Activated CD4-positive, CD25-positive, alpha-beta regulatory T cell treated with anti-CD3 and anti-CD28 coated beads, Interleukin-2, amount 50 U/mL, for 72 hours (primary cell): ENCODE measurements around the gene SEC11A.
"Not testable (repeated sequence)": the region's sequence is repeated elsewhere in the genome, so short reads cannot be mapped to it uniquely, and the experiment has no call there.

ENCODE experiments used
- DNase-seq: peaks from one replicate; pipeline ENCODE4 v3.0.0; 2021

Gene SEC11A

GRCh38 chr15:84736375-84736774 is 20.4 kb upstream of the SEC11A start:
- peak; percentile 58 for DNase-seq

- peak; percentile 45 for DNase-seq
Measured at GRCh38 chr15:84735480-84736061, 19.6 kb upstream of the SEC11A start.

- DNase-seq = peak; percentile 56
Measured at GRCh38 chr15:84734794-84735479, 19.0 kb upstream of the SEC11A start.

GRCh38 chr15:84731774-84732173 is 15.8 kb upstream of the SEC11A start:
- DNase-seq = no peak

- no peak for DNase-seq
Measured at GRCh38 chr15:84727429-84727828, 11.5 kb upstream of the SEC11A start.

- DNase-seq = no peak
Measured at GRCh38 chr15:84725001-84725491, 9.1 kb upstream of the SEC11A start.

GRCh38 chr15:84722628-84723027 is 6.7 kb upstream of the SEC11A start:
- no peak for DNase-seq

- no peak for DNase-seq
Measured at GRCh38 chr15:84721371-84721770, 5.4 kb upstream of the SEC11A start.

- peak; percentile 48 for DNase-seq
Measured at GRCh38 chr15:84715441-84716035, 401 bp downstream of the SEC11A start.

GRCh38 chr15:84714821-84715220 is 1.1 kb downstream of the SEC11A start:
- no peak for DNase-seq

GRCh38 chr15:84714372-84714771 is 1.6 kb downstream of the SEC11A start:
- DNase-seq = no peak

GRCh38 chr15:84703808-84704207 is 12.1 kb downstream of the SEC11A start:
- no peak for DNase-seq

GRCh38 chr15:84702961-84703482 is 12.9 kb downstream of the SEC11A start:
- no peak for DNase-seq

- no peak for DNase-seq
Measured at GRCh38 chr15:84699538-84700191, 16.3 kb downstream of the SEC11A start.

GRCh38 chr15:84697236-84697990 is 18.5 kb downstream of the SEC11A start:
- DNase-seq = no peak

GRCh38 chr15:84696757-84697156 is 19.2 kb downstream of the SEC11A start:
- DNase-seq = no peak

- no peak for DNase-seq
Measured at GRCh38 chr15:84690342-84690741, 25.6 kb downstream of the SEC11A start.

- DNase-seq = no peak
Measured at GRCh38 chr15:84689858-84690257, 26.1 kb downstream of the SEC11A start.

GRCh38 chr15:84686446-84686845 is 29.5 kb downstream of the SEC11A start:
- DNase-seq = not testable (repeated sequence)

- no peak for DNase-seq
Measured at GRCh38 chr15:84685304-84685703, 30.6 kb downstream of the SEC11A start.

- DNase-seq = no peak
Measured at GRCh38 chr15:84684092-84684491, 31.8 kb downstream of the SEC11A start.

- no peak for DNase-seq
Measured at GRCh38 chr15:84681831-84682230, 34.1 kb downstream of the SEC11A start.

- no peak for DNase-seq
Measured at GRCh38 chr15:84671211-84671610, 44.7 kb downstream of the SEC11A start.
